Right lobe of liver (tissue), 6 donors: Measurements from ENCODE around the gene MYCBP2. TPM values are rescaled to one million over a fixed set of nuclear protein-coding genes. Genes with fewer than 3 reads are reported as not detected.

Experiments
- ATAC-seq, 4 donors: fragments of 200-7000 bp; cut with Tn5 transposase; one replicate each; pipeline ENCODE4 v1.9.1; 2020; ENCODE audit warnings: mild to moderate bottlenecking in 4 of 4, moderate library complexity in 4 of 4
- DNase-seq, 3 donors: peaks; one replicate each; pipeline ENCODE4 v3.0.0-alpha.2; 2020
- H3K27ac ChIP-seq, 3 donors: fragments of 200-600 bp; one replicate each; pipeline ENCODE4 v1.8.0; 2022
- H3K27me3 ChIP-seq, 2 donors: fragments of 200-600 bp; one replicate each; pipeline ENCODE4 v1.8.0; 2022
- H3K36me3 ChIP-seq, 4 donors: fragments of 200-600 bp; sonication (generic) in 1 of 4; one replicate each; pipeline versions ENCODE4 v1.5.1 to v1.8.0; 2017 to 2022; ENCODE audit warnings: control low read depth in 1 of 4
- H3K4me1 ChIP-seq, 4 donors: fragments of 200-600 bp; sonication (generic) in 1 of 4; one replicate each; pipeline versions ENCODE4 v1.5.1 to v1.8.0; 2017 to 2022; ENCODE audit warnings: control low read depth in 1 of 4
- H3K4me3 ChIP-seq, 3 donors: fragments of 200-600 bp; one replicate each; pipeline ENCODE4 v1.8.0; 2022
- H3K9me3 ChIP-seq, 4 donors: fragments of 200-600 bp; sonication (generic) in 1 of 4; one replicate each; pipeline versions ENCODE4 v1.5.1 to v1.8.0; 2017 to 2022; ENCODE audit warnings: control low read depth in 1 of 4
- POLR2A ChIP-seq: fragments of 450-650 bp; IDR thresholded peaks from one replicate; pipeline ENCODE4 v1.6.1; 2017; ENCODE audit warnings: antibody characterized with exemption, mild to moderate bottlenecking
- WGBS: methylation state at CpG from one replicate; pipeline ENCODE4 v1.1.6; 2018; ENCODE audit warnings: low coverage, low lambda C conversion rate; ENCODE audit not compliant: insufficient coverage; ENCODE audit errors: missing lambda C conversion rate; 5-methylcytosine and 5-hydroxymethylcytosine counted together
- intact Hi-C, 2 donors: fragments of 100-400 bp; cut with DNase I; formaldehyde crosslinking; loops; one replicate each; pipeline versions ENCODE4 v1.11.2 to v1.14.1; 2022
- total RNA-seq, 6 experiments: library from RNA; depleted of rRNA in 2 of 6; stranded (reverse); fragments of >200 nt in 2 of 6; fragmentation: NEBNext Ultra II Directional in 3 of 6; extraction: Animal tissue kit (Norgen Biotek cat#: 25700) in 3 of 6; gene quantifications; one replicate each; pipeline versions ENCODE4 v1.1.0 to v1.2.4, GENCODE V29; 2016 to 2023
- TF ChIP-seq, protein P1 (sequence below), 4 donors: fragments of 200-600 bp in 3 of 4; fragments of 450-650 bp in 1 of 4; IDR thresholded peaks; one replicate each; pipeline versions ENCODE4 v1.5.1 to v1.8.0; 2016 to 2022; ENCODE audit warnings: antibody characterized with exemption in 4 of 4, mild to moderate bottlenecking in 2 of 4
- donor health status: DM: no; HTN: yes; CAD: no.
- donor health status: DM: no; HTN: no; CAD: no.
- donor health status: DM: no; HTN: no; CAD: no.
- donor health status: DM: no; HTN: yes; CAD: no.
- donor health status: DM: no; HTN: yes; CAD: no.

Gene MYCBP2
- total RNA-seq, 6 experiments from 2014 or later = 27.8 to 50.1 (median 43.2) TPM

DNA sequence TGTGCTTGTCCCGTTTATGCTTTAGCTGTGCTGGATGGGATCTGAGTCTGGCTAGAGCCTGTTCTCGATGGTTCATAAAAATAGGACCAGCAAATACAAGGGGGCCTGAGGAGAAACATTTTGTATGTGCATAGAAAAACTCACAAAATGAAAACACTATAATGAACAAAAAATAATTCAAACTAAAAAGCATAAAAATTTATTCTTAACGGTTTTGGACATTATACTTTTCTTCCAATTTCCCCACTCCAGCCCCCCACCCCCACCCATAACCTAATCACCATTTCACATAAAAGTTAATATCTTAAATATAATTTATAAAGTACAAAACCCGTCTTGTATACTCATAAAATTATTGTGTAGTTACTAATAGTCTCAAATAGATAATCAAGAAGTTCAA is 93.7 kb downstream of the MYCBP2 start:
- no peak for DNase-seq
- Histone ChIP-seq H3K27ac (no peak overlapping the region), H3K36me3 (peaks cover 0 to 4% (median 0%) of the 10 kb centered on the region in 4 donors), H3K4me3 (no peak overlapping the region), H3K27me3 (no peaks in the 10 kb centered on the region), H3K9me3 (no peaks in the 10 kb centered on the region), H3K4me1 (no peaks in the 10 kb centered on the region)
- 91% methylated on average over 4 of the region's 4 CpGs for WGBS
- ATAC-seq = no peak
- intact Hi-C loops = no loop called here
- TF ChIP-seq POLR2A = no peak
- TF ChIP-seq, protein P1, sequence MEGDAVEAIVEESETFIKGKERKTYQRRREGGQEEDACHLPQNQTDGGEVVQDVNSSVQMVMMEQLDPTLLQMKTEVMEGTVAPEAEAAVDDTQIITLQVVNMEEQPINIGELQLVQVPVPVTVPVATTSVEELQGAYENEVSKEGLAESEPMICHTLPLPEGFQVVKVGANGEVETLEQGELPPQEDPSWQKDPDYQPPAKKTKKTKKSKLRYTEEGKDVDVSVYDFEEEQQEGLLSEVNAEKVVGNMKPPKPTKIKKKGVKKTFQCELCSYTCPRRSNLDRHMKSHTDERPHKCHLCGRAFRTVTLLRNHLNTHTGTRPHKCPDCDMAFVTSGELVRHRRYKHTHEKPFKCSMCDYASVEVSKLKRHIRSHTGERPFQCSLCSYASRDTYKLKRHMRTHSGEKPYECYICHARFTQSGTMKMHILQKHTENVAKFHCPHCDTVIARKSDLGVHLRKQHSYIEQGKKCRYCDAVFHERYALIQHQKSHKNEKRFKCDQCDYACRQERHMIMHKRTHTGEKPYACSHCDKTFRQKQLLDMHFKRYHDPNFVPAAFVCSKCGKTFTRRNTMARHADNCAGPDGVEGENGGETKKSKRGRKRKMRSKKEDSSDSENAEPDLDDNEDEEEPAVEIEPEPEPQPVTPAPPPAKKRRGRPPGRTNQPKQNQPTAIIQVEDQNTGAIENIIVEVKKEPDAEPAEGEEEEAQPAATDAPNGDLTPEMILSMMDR (IDR thresholded peaks at IDR 0.05) = no peak

- intact Hi-C loops = no loop called here
- ATAC-seq = no peak
- Histone ChIP-seq H3K36me3 (peaks cover 0 to 4% (median 0%) of the 10 kb centered on the region in 4 donors), H3K27ac (no peak overlapping the region), H3K4me1 (no peaks in the 10 kb centered on the region), H3K9me3 (no peaks in the 10 kb centered on the region), H3K27me3 (no peaks in the 10 kb centered on the region), H3K4me3 (no peak overlapping the region)
- 98% methylated on average over 5 of the region's 5 CpGs for WGBS
- no peak for DNase-seq
- TF ChIP-seq POLR2A = no peak
- TF ChIP-seq, protein P1 (IDR thresholded peaks at IDR 0.05) = no peak
Observed at GRCh38 chr13:77230560-77230959, 96.3 kb downstream of the MYCBP2 start.

DNA sequence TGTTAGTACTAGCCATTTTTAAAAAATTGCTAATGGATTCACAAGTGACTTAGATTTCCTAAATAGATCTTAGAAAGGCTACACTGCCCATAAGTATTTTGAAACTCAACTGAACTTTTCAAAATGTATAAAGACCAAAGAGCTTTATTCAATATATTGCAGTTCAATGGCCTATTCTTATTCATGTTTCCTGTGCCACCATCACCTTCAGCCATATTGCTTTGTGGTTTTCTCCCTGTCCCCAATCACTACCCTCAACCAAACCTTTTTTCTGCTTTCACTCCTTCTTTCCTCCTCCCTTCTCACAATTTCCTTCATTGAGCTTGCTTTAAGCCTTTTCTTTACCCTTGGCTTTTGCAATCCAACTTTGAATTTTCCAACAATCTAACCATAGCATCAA is 100.9 kb downstream of the MYCBP2 start:
- no peaks in the 10 kb centered on the region for H3K36me3 ChIP-seq
- ATAC-seq = no peak
- intact Hi-C loops = no loop called here
- TF ChIP-seq, protein P1 (IDR thresholded peaks at IDR 0.05) = no peak
- no peak for TF ChIP-seq POLR2A
- H3K27ac ChIP-seq = no peak overlapping the region
- H3K4me1 ChIP-seq = no peaks in the 10 kb centered on the region
- no peak overlapping the region for H3K4me3 ChIP-seq
- H3K27me3 ChIP-seq = no peaks in the 10 kb centered on the region
- no peaks in the 10 kb centered on the region for H3K9me3 ChIP-seq
- no peak for DNase-seq

DNA sequence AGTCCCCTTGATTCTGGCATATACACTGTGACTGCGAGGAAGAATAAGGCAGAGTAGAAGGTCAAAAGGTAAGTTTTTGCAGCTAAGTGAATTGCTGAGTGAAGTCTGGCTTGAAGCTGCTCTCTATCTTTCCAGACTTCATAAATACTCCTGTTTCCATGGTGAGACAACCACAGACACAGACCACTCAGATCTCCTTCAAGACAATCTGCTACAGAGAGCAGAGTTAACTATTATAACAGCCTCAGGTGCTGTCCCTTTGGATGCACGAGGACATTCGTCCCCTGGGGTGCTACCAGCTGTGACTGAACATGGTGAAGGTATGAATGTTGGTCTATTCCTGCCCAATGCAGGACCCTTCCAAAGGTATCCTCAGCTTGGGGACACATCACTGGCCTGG is 104.0 kb downstream of the MYCBP2 start:
- H3K27ac ChIP-seq = no peak overlapping the region
- no peaks in the 10 kb centered on the region for H3K36me3 ChIP-seq
- TF ChIP-seq, protein P1 (IDR thresholded peaks at IDR 0.05) = no peak
- TF ChIP-seq POLR2A = no peak
- no peaks in the 10 kb centered on the region for H3K4me1 ChIP-seq
- no peak overlapping the region for H3K4me3 ChIP-seq
- 100% methylated on average over 1 of the region's 3 CpGs for WGBS
- no peaks in the 10 kb centered on the region for H3K27me3 ChIP-seq
- DNase-seq = no peak
- intact Hi-C loops = no loop called here
- no peaks in the 10 kb centered on the region for H3K9me3 ChIP-seq
- no peak for ATAC-seq
